WTC11 (cell line): Measurements from ENCODE around the gene MT1G. TPM values are rescaled to one million over a fixed set of nuclear protein-coding genes. Genes with fewer than 3 reads are reported as not detected.
A peak's percentile ranks its signal among the peaks of the same experiment; 100 is the strongest.
"Not testable (repeated sequence)": the region's sequence is repeated elsewhere in the genome, so short reads cannot be mapped to it uniquely, and the experiment has no call there.

ENCODE experiments used
- ATAC-seq: fragments of 200-7000 bp; cut with Tn5 transposase; 2 replicates; pipeline ENCODE4 v1.10.0; 2021; ENCODE audit warnings: mild to moderate bottlenecking, moderate library complexity
- Bru-seq: library from RNA; stranded (reverse); fragments of 400-500 nt; gene quantifications from one replicate; lab custom pipeline; 2021; lab: Mats Ljungman, UMichigan
- CTCF ChIA-PET: fragments of 300-600 bp; sonication (Branson Sonifier 250); formaldehyde crosslinking; loops from one replicate; lab custom pipeline; 2021; ENCODE audit warnings: antibody characterized with exemption; lab: Charles Lee
- POLR2A ChIA-PET: fragments of 350-600 bp; sonication (Branson Sonifier 250); formaldehyde crosslinking; loops from one replicate; lab custom pipeline; 2021; ENCODE audit warnings: antibody characterized with exemption; lab: Charles Lee
- DNase-seq: peaks from one replicate; pipeline ENCODE4 v3.0.0; 2021; ENCODE audit warnings: low spot score
- H3K27ac Mint-ChIP-seq: 2 replicates; pipeline ENCODE4 v1.8.0; 2021; ENCODE audit warnings: mixed read lengths
- H3K27me3 Mint-ChIP-seq: 2 replicates; pipeline ENCODE4 v1.8.0; 2021; ENCODE audit warnings: low read depth, mild to moderate bottlenecking, moderate library complexity, mixed read lengths
- H3K36me3 Mint-ChIP-seq: 2 replicates; pipeline ENCODE4 v1.8.0; 2021; ENCODE audit warnings: mixed read lengths
- H3K4me1 Mint-ChIP-seq: 2 replicates; pipeline ENCODE4 v1.8.0; 2022; ENCODE audit warnings: mixed read lengths
- H3K4me3 Mint-ChIP-seq: 2 replicates; pipeline ENCODE4 v1.8.0; 2021; ENCODE audit warnings: mild to moderate bottlenecking, moderate library complexity, mixed read lengths
- H3K9me3 Mint-ChIP-seq: 2 replicates; pipeline ENCODE4 v1.8.0; 2021; ENCODE audit warnings: mixed read lengths
- AFF4 ChIP-seq: sonication (generic); formaldehyde crosslinking; IDR thresholded peaks from 2 replicates; pipeline ENCODE4 v1.8.1; 2023; ENCODE audit warnings: mild to moderate bottlenecking, missing genetic modification reagents, borderline replicate concordance
- ATF3 ChIP-seq: sonication (generic); formaldehyde crosslinking; conservative IDR thresholded peaks from 2 replicates; pipeline ENCODE4 v1.8.1; 2022; ENCODE audit warnings: mild to moderate bottlenecking, missing genetic modification reagents
- ATF6 ChIP-seq: sonication (generic); formaldehyde crosslinking; IDR thresholded peaks from 2 replicates; pipeline ENCODE4 v1.8.1; 2023; ENCODE audit warnings: mild to moderate bottlenecking, missing genetic modification reagents
- CBFB ChIP-seq: sonication (generic); formaldehyde crosslinking; IDR thresholded peaks from 2 replicates; pipeline ENCODE4 v1.8.1; 2022; ENCODE audit warnings: mild to moderate bottlenecking, low read depth, missing genetic modification reagents
- E2F1 ChIP-seq: sonication (generic); formaldehyde crosslinking; IDR thresholded peaks from 2 replicates; pipeline ENCODE4 v1.8.0; 2022; ENCODE audit warnings: mild to moderate bottlenecking, missing genetic modification reagents
- E2F5 ChIP-seq: sonication (generic); formaldehyde crosslinking; IDR thresholded peaks from 2 replicates; pipeline ENCODE4 v1.8.1; 2022; ENCODE audit warnings: mild to moderate bottlenecking, moderate library complexity, missing genetic modification reagents
- EMX1 ChIP-seq: fragments of 250-450 bp; sonication (Bioruptor Pico); IDR thresholded peaks from 2 replicates; pipeline ENCODE4 v1.8.0; 2021; ENCODE audit warnings: mild to moderate bottlenecking
- IRF2 ChIP-seq: sonication (generic); formaldehyde crosslinking; IDR thresholded peaks from 2 replicates; pipeline ENCODE4 v1.8.0; 2022; ENCODE audit warnings: low read depth, missing genetic modification reagents, borderline replicate concordance
- MAX ChIP-seq: sonication (generic); formaldehyde crosslinking; IDR thresholded peaks from 2 replicates; pipeline ENCODE4 v1.8.0; 2022; ENCODE audit warnings: mild to moderate bottlenecking, missing genetic modification reagents
- NR2C2 ChIP-seq: sonication (generic); formaldehyde crosslinking; IDR thresholded peaks from 2 replicates; pipeline ENCODE4 v1.8.0; 2022; ENCODE audit warnings: mild to moderate bottlenecking, missing genetic modification reagents
- RELA ChIP-seq: sonication (generic); formaldehyde crosslinking; IDR thresholded peaks from 2 replicates; pipeline ENCODE4 v1.8.1; 2022; ENCODE audit warnings: missing genetic modification reagents, mild to moderate bottlenecking, borderline replicate concordance
- SOX15 ChIP-seq: fragments of 250-450 bp; sonication (Bioruptor Pico); IDR thresholded peaks from 2 replicates; pipeline ENCODE4 v1.9.0; 2021; ENCODE audit warnings: mild to moderate bottlenecking
- TEAD1 ChIP-seq: sonication (generic); formaldehyde crosslinking; IDR thresholded peaks from 2 replicates; pipeline ENCODE4 v1.8.0; 2022; ENCODE audit warnings: mild to moderate bottlenecking, missing genetic modification reagents
- USF2 ChIP-seq: sonication (generic); formaldehyde crosslinking; IDR thresholded peaks from 2 replicates; pipeline ENCODE4 v1.8.1; 2023; ENCODE audit warnings: mild to moderate bottlenecking, missing genetic modification reagents, moderate library complexity
- ZNF263 ChIP-seq: sonication (generic); formaldehyde crosslinking; IDR thresholded peaks from 2 replicates; pipeline ENCODE4 v1.8.1; 2022; ENCODE audit warnings: low read depth, mild to moderate bottlenecking, moderate library complexity, missing genetic modification reagents
- long read RNA-seq, 3 experiments: library from RNA in 1 of 3; library from capped mRNA in 1 of 3; library from polyadenylated mRNA in 1 of 3; unstranded in 2 of 3; stranded (forward) in 1 of 3; transcript quantifications; one replicate each; pipeline ENCODE4 v2.0.0, GENCODE V29; 2021
- total RNA-seq: library from RNA; stranded (reverse); gene quantifications from 3 replicates; pipeline ENCODE4 v1.2.3, GENCODE V29; 2021

MT1G gene
- total RNA-seq (326 to 361 TPM (median 333 TPM) in 3 replicates), Bru-seq, nascent RNA (percentile 74 among the genes with signal in this experiment)
- long read RNA-seq, experiment 1, transcript MT1G-201 (3 exons, 405 nt), result minor isoform, 14 of 45 reads
- long read RNA-seq, experiment 1, transcript MT1G-202 (3 exons, 406 nt), result major isoform, 27 of 45 reads
- long read RNA-seq, experiment 1, partial matches to known transcripts, result 2 of 45 reads
- long read RNA-seq, experiment 1, other reads (novel, unspliced or antisense), result 1 of 45 reads
- long read RNA-seq, experiment 2, transcript MT1G-202 (3 exons, 406 nt), result major isoform, 162 of 287 reads
- long read RNA-seq, experiment 2, transcript MT1G-201 (3 exons, 405 nt), result minor isoform, 117 of 287 reads
- long read RNA-seq, experiment 2, partial matches to known transcripts, result 1 of 287 reads
- long read RNA-seq, experiment 2, other reads (novel, unspliced or antisense), result 7 of 287 reads
- long read RNA-seq, experiment 3, result 0 reads

GRCh38 chr16:56667581-56668571 is at the start of gene MT1G:
TSS of gene MT1G (minus strand) at chr16:56668065. CDS start at chr16:56667993, 72 bp downstream.
- peak within 1 kb of the TSS; percentile 74 for H3K4me3 Mint-ChIP-seq
- peak; percentile 60 for ATAC-seq
- no peak within 1 kb of the TSS for H3K27ac Mint-ChIP-seq
- H3K36me3 Mint-ChIP-seq, result no peaks in the 10 kb centered on the region
- DNase-seq, result peak; percentile 65
- peaks cover 100% of the 10 kb centered on the region for H3K27me3 Mint-ChIP-seq
- ChIA-PET CTCF (interaction anchor here (0.5 to 3.6 kb wide), 8 partner anchors 8 to 502 kb away, joined by 3 to 24 read pairs (median 4); no protein-coding TSS in a partner anchor), POLR2A (interaction anchor here (1.5 to 3.4 kb wide), 6 partner anchors 8 to 60 kb away, joined by 4 to 46 read pairs (median 18); partner anchors contain the start of genes MT1E, MT1X and MT2A)
- H3K9me3 Mint-ChIP-seq, result no peaks in the 10 kb centered on the region
- peaks cover 44% of the 10 kb centered on the region for H3K4me1 Mint-ChIP-seq
- TF ChIP-seq ATF6 (CRISPR knock-in tag) (no peak), NR2C2 (CRISPR knock-in tag) (no peak), IRF2 (no peak), E2F1 (CRISPR knock-in tag) (no peak), ZNF263 (CRISPR knock-in tag) (no peak), ATF3 (CRISPR knock-in tag) (no peak), MAX (CRISPR knock-in tag) (peak; percentile 75), TEAD1 (CRISPR knock-in tag) (no peak), E2F5 (CRISPR knock-in tag) (no peak), EMX1 (CRISPR knock-in tag) (0 out of 2 replicates have a peak, but pooled peaks have one; percentile 12), USF2 (CRISPR knock-in tag) (no peak; the same call in 1 of the 2 replicates), SOX15 (CRISPR knock-in tag) (no peak), RELA (CRISPR knock-in tag) (no peak), CBFB (no peak), AFF4 (CRISPR knock-in tag) (peak; percentile 81; the same call in 1 of the 2 replicates)

GRCh38 chr16:56717532-56717931 is 49.7 kb upstream of the MT1G start:
- POLR2A ChIA-PET, H3K36me3 Mint-ChIP-seq, H3K27ac Mint-ChIP-seq, H3K9me3 Mint-ChIP-seq, H3K4me3 Mint-ChIP-seq, ATAC-seq, DNase-seq, H3K4me1 Mint-ChIP-seq: not testable (repeated sequence)
- CTCF ChIA-PET, result interaction anchor here (0.5 to 5.0 kb wide), 3 partner anchors 9 to 188 kb away, joined by 3 to 18 read pairs (median 4); no protein-coding TSS in a partner anchor
- H3K27me3 Mint-ChIP-seq, result peaks cover 15% of the 10 kb centered on the region
